Activated naive CD4-positive, alpha-beta T cell treated with anti-CD3 and anti-CD28 coated beads, Interleukin-2, amount 50 U/mL, for 24 hours (primary cell): ENCODE data around the gene PUS1.
"Not testable (repeated sequence)": the region's sequence is repeated elsewhere in the genome, so short reads cannot be mapped to it uniquely, and the experiment has no call there.

Source experiments
- H3K27ac Mint-ChIP-seq: one replicate; pipeline ENCODE4 v1.8.0; 2021; ENCODE audit warnings: mild to moderate bottlenecking, mixed read lengths
- H3K27me3 Mint-ChIP-seq: one replicate; pipeline ENCODE4 v1.8.0; 2021; ENCODE audit warnings: mixed read lengths
- H3K36me3 Mint-ChIP-seq: one replicate; pipeline ENCODE4 v1.8.0; 2021; ENCODE audit warnings: mixed read lengths
- H3K4me1 Mint-ChIP-seq: one replicate; pipeline ENCODE4 v1.8.0; 2021; ENCODE audit warnings: mixed read lengths
- H3K4me3 Mint-ChIP-seq: one replicate; pipeline ENCODE4 v1.8.0; 2021; ENCODE audit warnings: mild to moderate bottlenecking, mixed read lengths
- H3K9me3 Mint-ChIP-seq: one replicate; pipeline ENCODE4 v1.8.0; 2021; ENCODE audit warnings: mixed read lengths

PUS1 gene

DNA sequence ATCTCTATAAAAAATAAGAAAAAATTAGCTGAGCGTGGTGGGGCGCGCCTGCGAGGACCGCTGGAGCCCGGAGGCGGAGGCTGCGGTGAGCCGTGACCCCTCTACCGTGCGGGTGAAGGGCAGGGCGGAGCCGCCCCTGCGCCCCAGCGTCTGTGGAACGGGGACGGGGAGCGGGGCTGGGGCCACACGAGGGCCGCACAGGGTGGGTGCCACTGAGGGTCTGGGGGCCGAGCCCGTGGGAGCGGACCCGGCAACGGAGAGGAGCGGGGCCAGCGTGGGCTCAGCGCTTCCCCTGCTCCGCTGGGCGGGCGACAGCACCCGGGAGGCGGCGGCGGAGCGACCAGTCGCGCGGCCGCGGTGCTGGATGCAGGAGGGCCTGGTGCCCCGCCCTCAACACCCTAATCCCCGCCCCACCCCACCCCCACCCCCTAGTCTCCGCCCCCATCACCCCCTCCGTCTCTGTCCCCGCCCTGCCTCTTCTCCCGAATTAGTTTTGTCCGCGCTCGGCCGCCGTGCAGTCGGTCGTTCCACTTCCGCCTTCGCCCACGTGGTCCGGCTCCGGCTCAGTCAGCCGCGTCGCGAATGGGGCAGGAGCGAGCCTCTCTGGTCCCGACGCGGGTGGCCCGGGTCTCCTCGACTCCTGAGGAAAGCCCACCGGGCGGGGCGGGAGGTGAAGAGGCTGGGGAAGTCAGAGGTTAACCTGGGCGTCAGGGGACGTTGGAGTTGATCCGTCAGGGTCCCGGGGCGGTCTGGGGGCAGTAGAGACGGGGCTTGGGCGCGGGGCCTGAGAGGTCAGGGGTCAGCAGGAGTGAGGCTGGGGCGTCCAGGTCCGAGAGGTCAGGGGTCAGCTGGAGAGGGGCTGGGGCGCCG, at the start of gene PUS1:
TSS of gene PUS1 (plus strand) at position 566 of the 870 bp plus-strand sequence. CDS start 447 bp downstream, outside the sequence.
- Mint-ChIP-seq H3K36me3 (peaks cover 16% of the 10 kb centered on the region), H3K4me1 (peaks cover 22% of the 10 kb centered on the region), H3K27ac (peak within 1 kb of the TSS; percentile 94), H3K9me3 (no peaks in the 10 kb centered on the region), H3K4me3 (peak within 1 kb of the TSS; percentile 96), H3K27me3 (no peaks in the 10 kb centered on the region)

DNA sequence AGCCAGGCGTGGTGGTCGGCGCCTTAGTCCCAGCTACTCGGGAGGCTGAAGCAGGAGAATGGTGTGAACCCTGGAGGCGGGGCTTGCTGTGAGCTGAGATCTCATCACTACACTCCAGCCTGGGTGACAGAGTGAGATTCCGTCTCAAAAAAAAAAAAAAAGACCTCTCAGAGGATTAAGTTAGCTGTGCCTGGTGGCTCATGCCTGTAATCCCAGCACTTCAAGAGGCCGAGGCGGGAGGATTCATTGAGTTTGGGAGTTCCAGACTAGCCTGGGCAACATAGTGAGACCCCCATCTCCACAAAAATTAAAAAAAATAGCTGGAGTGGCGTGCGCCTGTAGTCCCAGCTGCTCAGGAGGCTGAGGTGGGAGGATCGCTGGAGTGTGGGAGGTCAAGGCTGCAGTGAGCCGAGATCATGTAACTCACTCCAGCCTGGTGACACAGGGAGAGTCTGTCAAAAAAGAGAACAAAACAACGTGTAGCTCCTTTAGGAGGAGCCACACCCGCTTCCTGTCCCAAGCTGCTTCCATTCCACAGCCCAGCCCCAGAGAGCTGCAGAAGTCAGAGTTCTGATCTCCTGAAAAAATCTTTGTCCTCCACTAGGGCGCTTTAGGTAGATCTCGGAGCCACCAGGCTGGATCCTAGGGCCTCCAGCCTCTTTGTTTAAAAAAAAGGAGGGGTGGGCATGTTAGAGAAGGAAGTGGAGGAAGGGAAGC, 46.1 kb upstream of the PUS1 start:
- Mint-ChIP-seq H3K36me3 (no peaks in the 10 kb centered on the region), H3K4me1 (no peaks in the 10 kb centered on the region), H3K9me3 (peaks cover 7% of the 10 kb centered on the region), H3K4me3 (no peak overlapping the region), H3K27me3 (no peaks in the 10 kb centered on the region), H3K27ac (no peak overlapping the region)

DNA sequence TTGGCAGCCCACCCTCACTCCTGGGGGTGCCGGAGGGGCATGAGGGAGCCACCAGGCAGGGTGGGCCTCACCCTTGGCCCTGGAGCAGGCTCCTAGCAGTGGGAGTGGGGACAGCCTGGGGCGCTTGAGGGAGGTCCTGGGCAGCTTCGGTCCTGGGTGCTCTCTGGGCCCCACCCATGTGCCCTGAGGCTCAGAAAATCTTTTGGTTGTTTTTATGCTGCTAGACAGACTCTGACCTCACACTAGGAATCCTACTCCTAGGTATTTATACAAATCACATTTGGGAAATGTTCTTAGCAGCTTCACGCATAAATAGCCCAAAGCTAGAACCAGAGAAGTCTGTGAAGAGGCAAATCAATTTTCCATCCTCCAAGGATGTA, 45.6 kb upstream of the PUS1 start:
- no peaks in the 10 kb centered on the region for H3K4me1 Mint-ChIP-seq
- H3K36me3 Mint-ChIP-seq = no peaks in the 10 kb centered on the region
- no peaks in the 10 kb centered on the region for H3K27me3 Mint-ChIP-seq
- H3K27ac Mint-ChIP-seq = no peak overlapping the region
- H3K9me3 Mint-ChIP-seq = peaks cover 7% of the 10 kb centered on the region
- H3K4me3 Mint-ChIP-seq = no peak overlapping the region

DNA sequence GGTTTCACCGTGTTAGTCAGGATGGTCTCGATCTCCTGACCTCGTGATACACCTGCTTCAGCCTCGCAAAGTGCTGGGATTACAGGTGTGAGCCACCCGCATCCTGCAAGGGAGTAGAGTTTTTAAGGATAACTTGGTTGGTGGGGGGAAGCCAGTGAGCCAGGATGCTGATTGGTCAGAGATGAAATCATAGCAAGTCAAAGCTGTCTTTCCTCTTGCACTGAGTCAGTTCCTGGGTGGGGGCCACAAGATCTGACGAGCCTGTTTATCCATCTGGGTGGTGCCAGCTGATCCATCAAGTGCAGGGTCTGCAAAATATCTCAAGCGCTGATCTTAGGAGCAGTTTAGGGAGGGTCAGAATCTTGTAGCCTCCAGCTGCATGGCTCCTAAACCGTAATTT, 44.0 kb upstream of the PUS1 start:
- H3K4me1 Mint-ChIP-seq, H3K9me3 Mint-ChIP-seq, H3K4me3 Mint-ChIP-seq, H3K27ac Mint-ChIP-seq, H3K36me3 Mint-ChIP-seq, H3K27me3 Mint-ChIP-seq: not testable (repeated sequence)

DNA sequence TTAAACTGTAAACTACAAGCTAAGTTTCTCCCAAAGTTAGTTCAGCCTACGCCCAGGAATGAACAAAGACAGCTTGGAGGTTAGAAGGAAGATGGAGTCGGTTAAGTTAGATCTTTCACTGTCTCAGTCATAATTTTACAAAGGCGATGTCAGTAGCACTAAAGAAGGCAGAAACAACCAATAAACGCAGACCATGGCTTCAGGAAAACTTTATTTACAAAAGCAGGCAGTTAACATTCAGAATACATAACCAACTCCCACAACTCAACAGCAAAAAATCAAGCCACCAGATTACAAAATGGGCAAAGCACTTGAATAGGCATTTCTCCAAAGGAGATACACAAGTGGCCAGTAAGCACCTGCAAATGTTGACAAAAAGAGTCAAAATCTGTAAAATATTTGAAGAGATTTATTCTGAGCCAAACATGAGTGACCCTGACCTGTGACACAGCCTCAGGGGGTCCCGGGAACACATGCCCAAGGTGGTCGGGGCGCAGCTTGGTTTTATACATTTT, 43.5 kb upstream of the PUS1 start:
- no peak overlapping the region for H3K27ac Mint-ChIP-seq
- no peaks in the 10 kb centered on the region for H3K36me3 Mint-ChIP-seq
- peaks cover 7% of the 10 kb centered on the region for H3K9me3 Mint-ChIP-seq
- no peak overlapping the region for H3K4me3 Mint-ChIP-seq
- H3K27me3 Mint-ChIP-seq = no peaks in the 10 kb centered on the region
- no peaks in the 10 kb centered on the region for H3K4me1 Mint-ChIP-seq

DNA sequence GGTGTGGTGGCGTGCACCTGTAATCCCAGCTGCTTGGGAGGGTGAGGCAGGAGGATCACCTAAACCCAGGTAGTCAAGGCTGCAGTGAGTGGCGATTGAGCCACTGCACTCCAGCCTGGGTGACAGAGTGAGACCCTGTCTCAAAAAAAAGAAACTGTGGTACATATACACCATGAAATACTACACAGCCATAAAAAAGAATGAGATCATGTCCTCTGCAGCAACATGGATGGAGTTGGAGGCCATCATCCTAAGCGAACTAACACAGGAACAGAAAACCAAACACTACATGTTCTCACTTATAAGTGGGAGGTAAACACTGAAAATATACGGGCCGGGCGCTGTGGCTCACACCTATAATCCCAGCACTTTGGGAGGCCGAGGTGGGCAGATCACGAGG, 37.4 kb upstream of the PUS1 start:
- not testable (repeated sequence) for H3K4me1 Mint-ChIP-seq, H3K36me3 Mint-ChIP-seq, H3K9me3 Mint-ChIP-seq, H3K27ac Mint-ChIP-seq, H3K27me3 Mint-ChIP-seq, H3K4me3 Mint-ChIP-seq

DNA sequence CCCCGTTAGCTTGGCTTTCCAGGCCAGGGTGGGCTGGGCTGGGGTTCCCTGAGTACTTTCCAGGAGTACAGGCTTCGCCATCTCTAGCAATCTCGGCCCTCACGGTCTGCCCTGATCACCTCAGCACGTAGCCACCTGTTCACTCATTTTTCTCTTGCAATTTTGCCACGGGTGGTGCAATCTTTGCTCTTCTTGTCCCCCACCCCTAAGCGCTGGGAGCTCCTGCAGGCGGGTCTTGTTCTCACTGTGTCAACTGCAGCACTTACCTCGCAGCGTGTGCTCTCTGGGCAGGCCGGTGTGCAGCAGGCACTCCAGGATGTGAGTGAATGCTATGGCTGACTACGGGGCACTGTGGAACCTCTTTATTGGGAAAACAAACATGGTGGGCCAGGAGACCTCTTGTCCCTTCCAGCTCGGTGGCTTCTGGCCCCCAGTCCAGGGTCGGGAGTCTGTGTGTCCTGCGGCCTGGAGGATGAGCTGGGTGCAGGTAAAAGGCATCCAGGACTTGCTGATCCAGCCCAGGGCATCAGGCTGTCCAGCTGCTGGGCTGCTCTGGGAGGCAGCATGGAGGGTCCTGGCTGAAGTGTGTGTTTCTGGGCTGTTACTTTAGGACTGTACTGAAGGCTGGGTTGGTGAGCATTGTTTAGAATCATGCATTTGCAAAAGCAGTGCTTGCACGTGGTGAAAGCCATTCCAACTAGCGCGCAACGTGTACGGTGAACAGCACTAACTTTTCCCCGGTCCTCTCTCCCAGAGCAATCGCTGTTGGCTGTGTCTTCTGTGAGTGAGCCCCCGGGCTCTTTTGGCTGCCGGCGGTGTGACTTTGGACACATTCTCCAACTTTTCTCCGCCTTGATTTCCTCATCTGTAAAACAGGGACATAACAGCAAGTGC, 36.1 kb upstream of the PUS1 start:
- Mint-ChIP-seq H3K27ac (no peak overlapping the region), H3K36me3 (no peaks in the 10 kb centered on the region), H3K27me3 (no peaks in the 10 kb centered on the region)

DNA sequence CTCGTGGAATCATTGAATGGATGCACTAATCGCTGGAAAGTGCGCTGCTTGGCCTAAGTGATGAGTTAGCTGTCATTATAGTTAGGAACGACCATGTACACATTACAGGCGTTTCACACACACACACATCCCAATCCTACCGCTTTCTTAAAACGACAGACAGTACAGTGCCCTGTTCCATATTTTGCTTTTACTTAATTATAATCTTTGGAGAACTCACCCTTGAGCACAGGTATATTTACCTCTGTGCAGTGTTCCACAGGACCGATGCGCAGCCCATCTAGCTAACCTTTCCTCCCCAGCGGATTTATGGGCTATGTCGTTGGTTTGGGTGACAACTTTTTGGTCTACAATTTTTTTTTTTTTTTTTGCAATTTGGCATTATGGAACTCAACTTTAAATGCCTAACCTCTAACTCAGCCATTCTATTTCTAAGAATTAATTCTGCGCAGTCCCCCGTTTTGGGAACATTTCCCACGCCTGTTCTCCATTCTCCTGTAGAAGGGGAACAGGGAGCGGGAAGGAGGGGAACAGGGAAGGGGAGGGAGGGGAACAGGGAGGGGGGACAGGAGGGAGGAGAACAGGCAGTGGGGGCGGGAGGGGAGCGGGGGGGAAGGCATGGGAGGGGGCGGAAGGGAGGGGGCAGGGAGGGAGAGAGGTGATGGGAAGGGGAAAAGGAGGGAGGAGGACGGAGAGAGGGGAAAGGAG, 35.3 kb upstream of the PUS1 start:
- H3K4me1 Mint-ChIP-seq = peaks cover 15% of the 10 kb centered on the region
- no peaks in the 10 kb centered on the region for H3K9me3 Mint-ChIP-seq
- H3K27ac Mint-ChIP-seq = no peak overlapping the region
- no peaks in the 10 kb centered on the region for H3K27me3 Mint-ChIP-seq
- peak overlapping the region; percentile 60 for H3K4me3 Mint-ChIP-seq
- H3K36me3 Mint-ChIP-seq = no peaks in the 10 kb centered on the region

More for the DNA sequence above, 36.1 kb upstream of the PUS1 start:
- no peak overlapping the region for H3K4me3 Mint-ChIP-seq
- peaks cover 12% of the 10 kb centered on the region for H3K4me1 Mint-ChIP-seq
- no peaks in the 10 kb centered on the region for H3K9me3 Mint-ChIP-seq

DNA sequence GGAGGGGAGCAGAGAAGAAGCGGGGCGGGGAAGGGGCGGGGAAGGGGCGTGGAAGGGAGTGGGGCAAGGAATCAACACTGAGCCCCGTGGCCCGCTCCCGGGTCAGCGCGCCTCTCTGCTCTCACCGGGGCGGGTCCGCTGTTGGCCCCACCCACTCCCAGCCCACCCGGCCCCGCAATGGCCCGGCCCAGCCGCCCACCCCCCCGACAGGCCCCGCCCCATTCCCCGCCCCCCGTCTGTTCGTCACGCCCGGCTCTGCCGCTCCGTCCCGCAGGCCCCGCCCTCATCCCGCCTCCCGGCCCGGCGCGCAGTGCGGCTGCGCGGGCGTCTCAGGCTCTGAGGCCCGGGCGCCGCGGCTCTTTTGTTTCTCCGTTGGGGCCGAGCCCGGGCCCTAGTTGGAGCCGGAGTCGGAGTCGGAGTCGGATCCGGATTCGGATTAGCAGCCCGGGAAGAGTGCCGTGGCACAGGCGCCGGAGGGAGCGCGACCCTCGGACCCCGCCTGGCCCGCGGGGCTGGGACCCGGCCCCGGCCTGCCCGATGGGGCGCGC, 34.7 kb upstream of the PUS1 start, which contains the start of gene ULK1:
TSS of gene ULK1 (plus strand) at position 310 of the 548 bp plus-strand sequence. CDS start 380 bp downstream, outside the sequence.
- H3K4me1 Mint-ChIP-seq = peaks cover 15% of the 10 kb centered on the region
- no peaks in the 10 kb centered on the region for H3K27me3 Mint-ChIP-seq
- no peaks in the 10 kb centered on the region for H3K36me3 Mint-ChIP-seq
- H3K9me3 Mint-ChIP-seq = no peaks in the 10 kb centered on the region
- H3K27ac Mint-ChIP-seq = peak within 1 kb of the TSS; percentile 65
- H3K4me3 Mint-ChIP-seq = peak within 1 kb of the TSS; percentile 86

DNA sequence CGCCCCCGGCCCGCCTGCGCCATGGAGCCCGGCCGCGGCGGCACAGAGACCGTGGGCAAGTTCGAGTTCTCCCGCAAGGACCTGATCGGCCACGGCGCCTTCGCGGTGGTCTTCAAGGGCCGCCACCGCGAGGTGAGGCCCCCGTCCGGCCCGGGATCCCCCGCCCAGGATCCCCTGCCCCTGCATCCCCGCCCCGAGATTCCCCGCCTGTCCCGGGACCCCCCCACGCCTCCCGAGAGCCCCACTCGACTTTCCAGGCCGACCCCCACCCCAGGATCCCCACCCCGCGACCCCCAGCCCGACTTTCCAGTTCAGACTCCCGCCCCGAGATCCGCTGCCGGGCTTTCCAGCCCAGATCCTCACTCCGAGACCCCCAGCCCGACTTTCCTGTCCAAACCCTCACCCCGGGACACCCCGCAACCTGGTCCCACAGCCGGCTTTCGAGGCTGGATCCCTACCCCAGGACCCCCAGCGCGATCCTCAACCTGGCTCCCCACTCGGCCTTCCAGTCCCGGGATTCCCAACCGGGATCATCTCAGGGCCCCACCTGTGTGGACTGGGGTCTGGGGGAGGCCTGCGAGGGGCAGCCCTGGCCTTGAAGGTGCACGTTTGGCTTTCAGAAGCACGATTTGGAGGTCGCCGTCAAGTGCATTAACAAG, 34.0 kb upstream of the PUS1 start:
- Mint-ChIP-seq H3K27ac (peak overlapping the region; percentile 47), H3K4me3 (peak overlapping the region; percentile 86), H3K36me3 (no peaks in the 10 kb centered on the region), H3K4me1 (peaks cover 17% of the 10 kb centered on the region), H3K27me3 (no peaks in the 10 kb centered on the region), H3K9me3 (no peaks in the 10 kb centered on the region)

DNA sequence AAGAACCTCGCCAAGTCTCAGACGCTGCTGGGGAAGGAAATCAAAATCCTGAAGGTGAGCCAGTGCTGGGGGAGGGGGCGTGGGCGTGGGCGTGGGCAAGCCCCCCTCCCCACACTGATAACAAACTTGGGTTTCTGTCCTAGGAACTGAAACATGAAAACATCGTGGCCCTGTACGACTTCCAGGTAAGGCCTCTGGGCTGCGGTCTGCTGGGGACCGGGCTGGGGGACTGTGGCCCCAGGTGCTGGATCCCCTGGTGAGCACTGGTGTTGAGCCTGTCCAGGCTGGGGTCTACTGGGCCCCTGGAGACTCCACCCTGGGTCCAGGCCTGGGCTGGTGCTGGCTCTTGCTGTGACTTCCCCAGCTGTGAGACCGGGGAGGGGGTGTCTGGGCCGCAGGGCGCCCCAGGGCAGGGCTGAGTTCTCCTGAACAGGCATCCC, 33.4 kb upstream of the PUS1 start:
- Mint-ChIP-seq H3K9me3 (no peaks in the 10 kb centered on the region), H3K27me3 (no peaks in the 10 kb centered on the region), H3K27ac (peak overlapping the region; percentile 47), H3K4me1 (peaks cover 20% of the 10 kb centered on the region), H3K36me3 (no peaks in the 10 kb centered on the region), H3K4me3 (peak overlapping the region; percentile 86)

DNA sequence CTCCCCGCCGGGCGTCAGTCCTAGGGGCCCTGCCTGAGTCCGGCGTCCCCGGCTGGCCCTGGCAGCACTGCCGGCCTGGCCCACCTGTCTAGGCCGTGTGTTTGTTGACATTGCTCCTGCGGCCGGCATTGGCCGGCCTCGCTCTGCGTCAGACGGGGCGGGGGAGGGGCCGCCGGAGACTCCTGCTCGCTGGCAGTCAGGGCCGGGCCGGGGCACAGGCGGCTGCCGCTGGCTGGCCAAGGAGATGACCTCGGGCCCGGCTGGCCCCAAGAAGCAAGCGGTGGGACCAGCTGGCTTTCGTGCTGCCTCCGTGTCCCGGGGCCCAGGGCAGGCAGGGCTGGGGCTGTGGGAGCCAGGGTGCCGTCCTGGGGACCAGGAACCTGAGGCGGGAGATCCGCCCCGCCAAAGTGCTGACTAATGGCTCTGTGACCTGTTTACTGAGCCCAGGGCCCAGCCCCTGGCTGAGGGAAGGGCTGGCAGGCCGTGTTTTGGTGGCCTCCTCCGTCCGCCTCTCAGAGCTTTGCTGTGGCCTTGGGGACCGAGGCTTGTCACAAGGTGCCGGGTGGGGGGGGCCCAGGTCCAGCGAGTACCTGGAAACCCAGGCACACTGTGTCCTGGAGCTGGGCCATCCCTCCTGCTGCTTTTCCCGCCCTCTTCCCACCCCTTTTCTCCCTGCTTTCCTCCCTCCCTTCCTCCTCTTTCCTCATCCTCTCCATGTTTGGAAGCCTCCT, 32.8 kb upstream of the PUS1 start:
- Mint-ChIP-seq H3K4me1 (peaks cover 20% of the 10 kb centered on the region), H3K4me3 (peak overlapping the region; percentile 86), H3K27ac (no peak overlapping the region), H3K9me3 (no peaks in the 10 kb centered on the region), H3K27me3 (no peaks in the 10 kb centered on the region), H3K36me3 (no peaks in the 10 kb centered on the region)

DNA sequence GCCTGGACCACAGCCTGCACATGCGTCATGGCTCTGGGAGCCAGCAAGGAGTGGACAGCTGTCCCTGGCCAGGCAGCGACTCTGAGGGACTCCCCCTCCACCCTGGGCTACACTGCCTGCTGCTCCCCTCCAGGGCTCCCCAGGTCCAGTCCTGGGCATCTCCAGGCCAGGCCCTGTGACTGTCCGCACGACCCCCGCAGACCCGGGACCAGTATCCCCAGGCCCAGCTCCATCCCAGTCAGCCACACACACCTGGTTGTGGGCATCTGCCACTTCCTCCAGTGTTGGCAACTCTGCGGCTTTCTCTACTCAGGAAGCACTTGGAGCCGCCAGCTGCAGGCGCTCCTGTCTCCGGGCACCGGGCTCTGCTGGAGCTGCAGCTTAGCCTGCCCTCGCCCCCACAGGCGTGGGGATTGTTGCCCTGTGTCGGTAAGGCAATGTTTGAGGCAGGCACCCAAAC, 32.2 kb upstream of the PUS1 start:
- Mint-ChIP-seq H3K9me3 (no peaks in the 10 kb centered on the region), H3K36me3 (no peaks in the 10 kb centered on the region), H3K27me3 (no peaks in the 10 kb centered on the region), H3K4me1 (peaks cover 25% of the 10 kb centered on the region), H3K27ac (peak overlapping the region; percentile 46), H3K4me3 (peak overlapping the region; percentile 52)
